ENCODE measurements around the gene DUOXA2. TPM values are rescaled to one million over a fixed set of nuclear protein-coding genes. Genes with fewer than 3 reads are reported as not detected.

DUOXA2 gene
- total RNA-seq, 2 experiments from 2014 or later: not detected

DNA sequence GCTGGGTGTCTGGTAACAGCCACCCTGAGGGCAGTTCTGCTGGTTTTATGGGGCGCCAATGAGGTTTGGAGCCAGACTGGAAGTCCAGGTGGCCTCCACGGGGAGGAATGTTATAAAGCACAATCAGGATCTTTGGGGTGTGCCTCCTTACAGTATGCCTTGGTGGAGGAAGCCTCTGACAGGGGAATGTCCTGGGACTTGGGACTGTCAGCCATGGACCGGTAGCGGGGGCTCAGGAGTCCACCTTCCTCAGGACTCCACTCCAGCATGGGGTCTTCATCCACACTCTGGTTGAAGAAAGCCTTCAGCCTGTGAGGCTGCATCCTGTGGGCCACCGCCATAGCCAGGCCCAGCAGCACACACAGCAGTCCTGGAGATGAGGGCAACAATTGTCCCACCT is 4.9 kb downstream of the DUOXA2 start:
- DNase-seq: no peak

DNA sequence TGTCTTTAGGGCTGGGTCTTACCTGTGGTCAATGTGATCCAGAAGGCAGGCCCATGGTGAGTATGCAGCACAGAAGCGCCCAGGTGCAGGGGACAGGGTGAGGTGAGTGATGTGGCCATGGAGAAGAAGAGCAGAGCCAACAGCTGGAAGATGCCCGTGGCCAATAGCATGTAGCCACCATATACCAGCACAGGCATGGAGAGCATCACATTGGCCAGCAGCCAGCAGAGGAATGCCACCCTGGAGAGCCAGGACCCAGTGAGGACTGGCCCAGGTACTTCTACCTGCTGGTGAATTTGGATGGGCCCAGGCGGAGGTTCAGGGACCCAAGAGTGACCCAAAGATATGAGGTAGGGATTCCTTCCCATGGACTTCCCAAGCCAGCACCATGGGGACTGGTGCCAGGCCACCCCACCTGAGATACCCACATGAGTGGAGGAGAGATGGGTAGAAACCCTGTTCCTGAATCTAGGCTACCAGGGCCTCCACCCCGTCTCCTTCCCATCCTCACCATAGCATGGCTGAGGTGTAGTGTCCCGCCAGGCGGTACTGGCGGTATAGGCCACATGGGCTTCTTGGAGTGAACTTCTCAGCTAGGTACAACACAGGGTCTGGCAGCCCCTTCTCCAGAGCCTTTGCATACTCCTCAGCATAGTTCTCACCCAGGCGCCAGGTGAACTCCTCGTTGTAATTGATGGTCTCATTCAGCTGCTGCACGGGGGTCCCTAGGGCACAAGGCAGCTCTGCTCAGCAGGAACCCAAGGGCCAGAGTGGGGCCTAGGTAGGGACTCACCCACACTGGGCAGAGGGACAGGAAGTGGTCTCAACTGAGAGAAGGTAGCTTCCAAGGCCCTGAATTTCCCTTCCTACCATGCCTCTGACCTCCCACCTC is 6.2 kb downstream of the DUOXA2 start:
- Mint-ChIP-seq H3K36me3 (ENCODE audit: low read depth) (no peaks in the 10 kb centered on the region), H3K4me1 (peaks cover 18% of the 10 kb centered on the region), H3K4me3 (no peak overlapping the region), H3K9me3 (ENCODE audit: low read depth) (no peaks in the 10 kb centered on the region), H3K27me3 (peaks cover 32% of the 10 kb centered on the region), H3K27ac (no peak overlapping the region)
- ChIA-PET POLR2A (no interaction called here), CTCF (no interaction called here)
- no peak for DNase-seq
- no peak for ATAC-seq
- intact Hi-C loops (cut with DNase I, micrococcal nuclease): no loop called here

More for the DNA sequence above, 4.9 kb downstream of the DUOXA2 start:
- Mint-ChIP-seq H3K4me3 (no peak overlapping the region), H3K27ac (no peak overlapping the region), H3K36me3 (ENCODE audit: low read depth) (no peaks in the 10 kb centered on the region), H3K27me3 (peaks cover 39% of the 10 kb centered on the region), H3K9me3 (ENCODE audit: low read depth) (no peaks in the 10 kb centered on the region), H3K4me1 (peaks cover 21% of the 10 kb centered on the region)
- ChIA-PET CTCF (interaction anchor here (0.6 to 2.0 kb wide), 31 partner anchors 8 to 457 kb away, joined by 3 to 29 read pairs (median 5); partner anchors contain the start of genes DUOX1 and SORD), POLR2A (no interaction called here)
- intact Hi-C loops (cut with DNase I, micrococcal nuclease): loop anchor here (1.0 to 5.0 kb wide), 5 partner anchors 18 to 283 kb away; partner anchors contain the start of gene GATM (in 1 of the 2)
- no peak for ATAC-seq

DNA sequence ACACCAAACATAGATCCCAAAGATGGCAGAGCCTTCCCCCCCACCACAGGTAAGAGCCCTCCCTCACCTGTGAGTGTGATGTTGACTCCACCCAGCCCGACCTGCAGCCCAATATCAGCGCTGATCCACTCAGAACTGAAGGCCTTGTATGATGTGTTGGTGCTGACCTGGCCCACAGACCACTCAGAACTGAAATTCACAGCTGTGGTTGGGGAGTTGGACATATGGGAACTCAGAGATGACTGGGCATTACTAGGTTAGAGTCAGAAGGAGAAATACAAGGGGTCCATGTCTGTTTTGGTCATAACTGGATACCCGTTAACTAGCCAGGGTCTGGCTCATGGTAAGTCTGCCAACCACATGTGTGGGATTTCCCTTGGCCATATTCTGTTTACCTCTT is 6.9 kb downstream of the DUOXA2 start:
- H3K27me3 Mint-ChIP-seq: peaks cover 33% of the 10 kb centered on the region
- ChIA-PET CTCF (no interaction called here), POLR2A (no interaction called here)
- H3K4me1 Mint-ChIP-seq: peaks cover 17% of the 10 kb centered on the region
- no peaks in the 10 kb centered on the region for H3K9me3 Mint-ChIP-seq (ENCODE audit: low read depth)
- no peaks in the 10 kb centered on the region for H3K36me3 Mint-ChIP-seq (ENCODE audit: low read depth)
- H3K4me3 Mint-ChIP-seq: no peak overlapping the region
- intact Hi-C loops (cut with DNase I, micrococcal nuclease): no loop called here
- H3K27ac Mint-ChIP-seq: no peak overlapping the region
- ATAC-seq (no peak), DNase-seq (no peak)

DNA sequence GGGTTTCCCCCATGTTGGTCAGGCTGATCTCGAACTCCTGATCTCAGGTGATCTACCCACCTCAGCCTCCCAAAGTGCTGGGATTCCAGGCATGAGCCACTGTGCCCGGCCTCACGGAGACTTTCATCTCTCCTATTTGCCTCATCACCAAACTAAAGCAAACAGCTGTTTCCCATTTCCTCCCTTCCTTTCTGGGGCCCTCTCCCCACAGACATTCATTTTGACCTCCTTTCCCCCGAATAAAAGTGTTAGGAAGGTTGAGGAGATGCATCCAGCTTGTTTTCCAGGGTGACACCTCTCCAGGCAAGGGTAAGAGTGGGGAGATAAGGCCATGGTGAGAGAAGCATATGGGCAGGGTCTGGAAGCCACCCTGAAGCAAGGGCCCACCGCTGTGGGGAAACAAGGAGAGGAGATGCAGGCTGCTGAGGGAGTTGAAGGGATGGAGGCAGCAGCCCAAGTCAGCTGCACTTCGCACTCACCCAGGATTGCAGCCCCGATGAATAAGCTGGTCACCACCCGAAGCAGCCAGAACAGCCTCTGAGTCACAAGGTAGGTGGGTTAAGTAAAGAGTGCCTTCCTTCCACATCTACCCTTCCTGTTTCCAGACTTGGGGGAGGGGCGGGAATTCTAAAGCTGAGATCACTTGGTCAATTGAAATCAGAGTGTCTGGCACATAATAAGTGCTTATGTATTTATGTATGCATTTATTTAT is 7.7 kb downstream of the DUOXA2 start:
- no peaks in the 10 kb centered on the region for H3K9me3 Mint-ChIP-seq (ENCODE audit: low read depth)
- H3K36me3 Mint-ChIP-seq (ENCODE audit: low read depth): no peaks in the 10 kb centered on the region
- no peak overlapping the region for H3K27ac Mint-ChIP-seq
- peaks cover 31% of the 10 kb centered on the region for H3K27me3 Mint-ChIP-seq
- no peak overlapping the region for H3K4me3 Mint-ChIP-seq
- ChIA-PET POLR2A (no interaction called here), CTCF (interaction anchor here (5.4 kb wide), 1 partner anchor 8 kb away, joined by 36 read pairs; the partner anchor contains the start of genes DUOX2 and DUOXA2)
- ATAC-seq (no peak), DNase-seq (no peak)
- intact Hi-C loops (cut with DNase I, micrococcal nuclease): no loop called here
- H3K4me1 Mint-ChIP-seq: peaks cover 10% of the 10 kb centered on the region

DNA sequence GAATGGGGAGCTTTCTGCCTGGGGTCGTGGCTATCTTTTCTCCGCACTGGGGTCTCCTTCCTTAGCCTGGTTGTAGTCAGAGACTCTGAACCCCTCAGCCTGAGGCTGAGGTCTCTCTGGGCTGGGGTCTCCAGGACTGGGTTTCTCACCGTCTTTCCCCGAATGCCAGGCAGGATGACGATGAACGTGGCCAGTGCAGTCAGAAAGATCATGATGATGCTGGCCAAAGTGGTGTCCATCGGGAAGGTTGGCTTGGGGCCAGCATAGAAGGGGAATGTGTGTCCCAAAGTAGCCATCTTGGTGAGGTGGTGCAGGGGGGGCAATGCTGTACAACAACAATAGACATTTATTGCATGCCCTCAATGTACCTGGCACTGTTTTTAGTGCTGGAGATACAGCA is 8.6 kb downstream of the DUOXA2 start:
- no peaks in the 10 kb centered on the region for H3K9me3 Mint-ChIP-seq (ENCODE audit: low read depth)
- intact Hi-C loops (cut with DNase I, micrococcal nuclease): no loop called here
- no peak overlapping the region for H3K27ac Mint-ChIP-seq
- H3K4me3 Mint-ChIP-seq: no peak overlapping the region
- DNase-seq: no peak
- CTCF ChIA-PET: interaction anchor here (0.5 to 5.4 kb wide), 2 partner anchors 9 to 798 kb away, joined by 3 to 36 read pairs; partner anchors contain the start of genes DUOX2 and DUOXA2
- no peaks in the 10 kb centered on the region for H3K36me3 Mint-ChIP-seq (ENCODE audit: low read depth)
- peaks cover 28% of the 10 kb centered on the region for H3K27me3 Mint-ChIP-seq
- ATAC-seq: no peak
- POLR2A ChIA-PET: no interaction called here
- H3K4me1 Mint-ChIP-seq: peaks cover 3% of the 10 kb centered on the region

- H3K4me1 Mint-ChIP-seq: no peaks in the 10 kb centered on the region
- peaks cover 32% of the 10 kb centered on the region for H3K27me3 Mint-ChIP-seq
- H3K27ac Mint-ChIP-seq: no peak overlapping the region
- DNase-seq: no peak
- H3K36me3 Mint-ChIP-seq (ENCODE audit: low read depth): no peaks in the 10 kb centered on the region
- no peaks in the 10 kb centered on the region for H3K9me3 Mint-ChIP-seq (ENCODE audit: low read depth)
- ChIA-PET POLR2A (no interaction called here), CTCF (interaction anchor here (0.5 to 5.4 kb wide), 8 partner anchors 10 to 797 kb away, joined by 3 to 36 read pairs (median 3); partner anchors contain the start of genes DUOX2 and DUOXA2)
- intact Hi-C loops (cut with DNase I, micrococcal nuclease): no loop called here
- ATAC-seq: no peak
- H3K4me3 Mint-ChIP-seq: no peak overlapping the region
Measured at GRCh38 chr15:45123397-45123796, 9.3 kb downstream of the DUOXA2 start.

DNA sequence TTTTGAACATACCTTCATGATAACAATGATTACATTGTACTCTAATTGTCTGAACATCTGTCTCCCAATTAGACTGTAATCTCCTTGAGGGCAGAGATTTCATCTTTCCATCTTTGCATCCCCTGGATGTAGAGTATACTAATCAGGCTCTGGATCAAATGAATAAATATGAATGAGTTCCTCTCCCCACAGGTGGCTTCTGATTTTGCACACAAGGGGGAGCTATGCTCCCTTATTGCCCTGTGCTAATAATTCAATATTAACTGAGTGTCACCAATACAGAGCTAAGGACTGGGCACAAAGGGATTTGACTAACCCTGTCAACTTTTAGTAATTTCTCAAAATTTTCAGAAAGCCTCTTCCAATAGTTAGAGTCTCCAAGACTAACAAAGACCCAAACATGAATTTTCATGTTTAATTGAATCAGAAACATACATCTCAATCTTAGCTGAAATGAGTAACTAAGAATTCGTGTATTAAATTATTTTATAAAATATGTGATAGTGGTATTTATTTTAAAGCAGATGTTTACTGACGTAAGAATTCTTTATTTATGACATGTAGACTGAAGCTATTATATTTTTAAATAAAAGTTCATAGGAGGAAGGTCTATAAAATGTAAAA is 12.5 kb downstream of the DUOXA2 start:
- Mint-ChIP-seq H3K36me3 (ENCODE audit: low read depth) (no peaks in the 10 kb centered on the region), H3K27me3 (peaks cover 43% of the 10 kb centered on the region), H3K9me3 (ENCODE audit: low read depth) (no peaks in the 10 kb centered on the region), H3K4me3 (no peak overlapping the region), H3K4me1 (no peaks in the 10 kb centered on the region), H3K27ac (no peak overlapping the region)
- intact Hi-C loops (cut with DNase I, micrococcal nuclease): loop anchor here in 1 of 2 experiments (1.0 to 2.0 kb wide), 2 partner anchors 274 to 331 kb away; no protein-coding TSS in a partner anchor
- POLR2A ChIA-PET: no interaction called here
- peak; percentile 51 for DNase-seq
- peak; percentile 50 for ATAC-seq
- CTCF ChIA-PET: interaction anchor here (0.7 to 5.4 kb wide), 12 partner anchors 9 to 292 kb away, joined by 3 to 36 read pairs (median 3); partner anchors contain the start of genes DUOX2, DUOXA2 and SORD

DNA sequence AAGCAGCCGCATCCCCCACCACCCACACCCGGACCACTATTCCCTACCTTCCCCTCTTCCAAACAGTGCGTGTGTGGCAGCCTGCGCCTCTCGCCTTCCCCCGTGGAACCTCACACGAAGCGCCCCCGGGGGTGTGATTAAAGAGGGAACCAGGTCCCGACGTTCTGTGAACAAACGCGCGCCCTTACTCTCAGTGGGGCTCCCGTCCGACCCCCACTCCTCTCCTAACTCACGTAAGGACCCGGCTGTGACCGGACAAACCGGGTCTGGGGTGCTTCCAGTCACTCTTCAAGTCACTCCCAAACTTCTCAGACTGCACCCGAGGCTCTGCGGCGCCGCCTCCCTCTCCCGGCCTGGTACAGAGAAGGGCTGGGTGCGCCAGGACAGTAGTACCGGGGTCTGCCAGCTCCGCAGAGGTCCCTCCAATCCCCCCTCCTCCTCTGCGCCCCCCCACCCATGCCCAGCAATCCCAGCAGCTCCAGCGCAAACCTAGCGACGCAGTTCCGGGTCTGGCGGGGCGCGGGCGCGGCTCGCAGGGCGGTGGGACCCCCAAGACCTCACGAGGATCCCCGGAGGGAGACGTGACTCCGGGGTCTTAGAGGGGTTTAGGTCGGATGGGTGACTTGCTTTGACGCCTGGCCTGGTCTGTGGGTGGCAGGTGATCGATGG is 15.0 kb downstream of the DUOXA2 start:
- Mint-ChIP-seq H3K36me3 (ENCODE audit: low read depth) (no peaks in the 10 kb centered on the region), H3K4me3 (no peak overlapping the region)

GRCh38 chr15:45129651-45130129 is 15.6 kb downstream of the DUOXA2 start, which contains the start of the genes DUOX1 and DUOXA1:
DUOX1 (plus strand) TSS chr15:45129994; CDS start chr15:45131967, 1,973 bp downstream.
DUOXA1 (minus strand) TSS chr15:45129879; CDS start chr15:45123014, 6,865 bp downstream.
- peaks cover 57% of the 10 kb centered on the region for H3K27me3 Mint-ChIP-seq
- no peaks in the 10 kb centered on the region for H3K9me3 Mint-ChIP-seq (ENCODE audit: low read depth)
- H3K27ac Mint-ChIP-seq: no peak within 1 kb of the TSS
- CTCF ChIA-PET: interaction anchor here (0.5 to 4.9 kb wide), 5 partner anchors 10 to 204 kb away, joined by 3 to 29 read pairs (median 3); no protein-coding TSS in a partner anchor
- DNase-seq (peak; percentile 63), ATAC-seq (peak; percentile 71)
- H3K36me3 Mint-ChIP-seq (ENCODE audit: low read depth): no peaks in the 10 kb centered on the region
- intact Hi-C loops (cut with DNase I, micrococcal nuclease): no loop called here
- POLR2A ChIA-PET: no interaction called here
- H3K4me1 Mint-ChIP-seq: peaks cover 2% of the 10 kb centered on the region
- H3K4me3 Mint-ChIP-seq: no peak within 1 kb of the TSS

More for the DNA sequence above, 15.0 kb downstream of the DUOXA2 start:
- H3K9me3 Mint-ChIP-seq (ENCODE audit: low read depth): no peaks in the 10 kb centered on the region
- POLR2A ChIA-PET: no interaction called here
- CTCF ChIA-PET: interaction anchor here (0.5 to 1.2 kb wide), 2 partner anchors 11 to 205 kb away, joined by 3 read pairs; no protein-coding TSS in a partner anchor
- intact Hi-C loops (cut with DNase I, micrococcal nuclease): no loop called here
- peaks cover 52% of the 10 kb centered on the region for H3K27me3 Mint-ChIP-seq
- no peaks in the 10 kb centered on the region for H3K4me1 Mint-ChIP-seq
- ATAC-seq (no peak), DNase-seq (no peak)
- no peak overlapping the region for H3K27ac Mint-ChIP-seq

GRCh38 chr15:45130291-45131000 is 16.3 kb downstream of the DUOXA2 start:
- no peak overlapping the region for H3K4me3 Mint-ChIP-seq
- ChIA-PET POLR2A (no interaction called here), CTCF (interaction anchor here (0.8 to 4.9 kb wide), 5 partner anchors 12 to 74 kb away, joined by 3 to 29 read pairs (median 4); no protein-coding TSS in a partner anchor)
- no peaks in the 10 kb centered on the region for H3K36me3 Mint-ChIP-seq (ENCODE audit: low read depth)
- peaks cover 54% of the 10 kb centered on the region for H3K27me3 Mint-ChIP-seq
- DNase-seq (no peak), ATAC-seq (no peak)
- H3K4me1 Mint-ChIP-seq: peaks cover 5% of the 10 kb centered on the region
- H3K27ac Mint-ChIP-seq: no peak overlapping the region
- intact Hi-C loops (cut with DNase I, micrococcal nuclease): no loop called here
- H3K9me3 Mint-ChIP-seq (ENCODE audit: low read depth): no peaks in the 10 kb centered on the region

All from activated CD4-positive, alpha-beta T cell treated with anti-CD3 and anti-CD28 coated beads for 36 hours (primary cell).